ENCODE results near the gene PRICKLE2.

Gene PRICKLE2

DNA sequence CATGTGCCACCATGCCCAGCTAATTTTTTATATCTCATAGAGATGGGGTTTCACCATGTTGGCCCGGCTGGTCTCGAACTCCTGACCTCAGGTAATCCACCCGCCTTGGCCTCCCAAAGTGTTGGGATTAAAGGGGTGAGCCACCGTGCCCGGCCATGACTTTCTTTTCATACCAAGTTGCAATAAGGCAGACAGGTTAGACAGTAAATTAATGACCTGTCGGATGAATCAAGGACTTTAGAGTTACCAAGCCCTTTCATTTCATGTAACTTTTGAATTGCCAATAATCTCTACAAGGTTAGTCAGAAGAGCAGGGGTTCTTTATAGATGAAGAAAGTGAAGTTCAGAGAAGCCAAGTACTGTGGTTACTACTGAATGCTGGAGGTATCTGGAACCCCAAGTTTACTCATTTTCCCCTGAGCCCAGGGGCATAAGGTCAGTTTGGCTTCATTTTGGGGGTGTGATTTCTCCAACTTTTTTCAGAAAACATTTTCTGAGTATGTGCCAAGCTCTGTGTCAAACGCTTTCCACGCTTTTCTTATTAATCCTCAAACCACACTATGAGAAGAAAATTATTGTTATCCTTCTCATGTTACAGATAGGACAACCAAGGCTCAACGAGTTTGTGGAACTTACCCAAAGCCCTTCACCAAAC is 11.9 kb downstream of the PRICKLE2 start:
- no peak overlapping the region for H3K4me3 ChIP-seq (ENCODE audit: low read length)
- no peaks in the 10 kb centered on the region for H3K36me3 ChIP-seq (ENCODE audit: control insufficient read depth, low read length)
- H4K20me1 ChIP-seq (ENCODE audit: control insufficient read depth, insufficient read depth, low read depth, low read length) = no peaks in the 10 kb centered on the region
- H3K79me2 ChIP-seq (ENCODE audit: control insufficient read depth, low read length) = no peaks in the 10 kb centered on the region
- no peaks in the 10 kb centered on the region for H3F3A ChIP-seq (ENCODE audit: control insufficient read depth, insufficient read depth)
- TF ChIP-seq, protein P1, sequence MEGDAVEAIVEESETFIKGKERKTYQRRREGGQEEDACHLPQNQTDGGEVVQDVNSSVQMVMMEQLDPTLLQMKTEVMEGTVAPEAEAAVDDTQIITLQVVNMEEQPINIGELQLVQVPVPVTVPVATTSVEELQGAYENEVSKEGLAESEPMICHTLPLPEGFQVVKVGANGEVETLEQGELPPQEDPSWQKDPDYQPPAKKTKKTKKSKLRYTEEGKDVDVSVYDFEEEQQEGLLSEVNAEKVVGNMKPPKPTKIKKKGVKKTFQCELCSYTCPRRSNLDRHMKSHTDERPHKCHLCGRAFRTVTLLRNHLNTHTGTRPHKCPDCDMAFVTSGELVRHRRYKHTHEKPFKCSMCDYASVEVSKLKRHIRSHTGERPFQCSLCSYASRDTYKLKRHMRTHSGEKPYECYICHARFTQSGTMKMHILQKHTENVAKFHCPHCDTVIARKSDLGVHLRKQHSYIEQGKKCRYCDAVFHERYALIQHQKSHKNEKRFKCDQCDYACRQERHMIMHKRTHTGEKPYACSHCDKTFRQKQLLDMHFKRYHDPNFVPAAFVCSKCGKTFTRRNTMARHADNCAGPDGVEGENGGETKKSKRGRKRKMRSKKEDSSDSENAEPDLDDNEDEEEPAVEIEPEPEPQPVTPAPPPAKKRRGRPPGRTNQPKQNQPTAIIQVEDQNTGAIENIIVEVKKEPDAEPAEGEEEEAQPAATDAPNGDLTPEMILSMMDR (IDR thresholded peaks at IDR 0.05; ENCODE audit: low read depth, low read length, poor library complexity, severe bottlenecking) = no peak
- TF ChIP-seq EZH2phosphoT487 (IDR thresholded peaks at IDR 0.05; ENCODE audit: borderline replicate concordance, low read length) = no peak
- no peaks in the 10 kb centered on the region for H3K27me3 ChIP-seq (ENCODE audit: control insufficient read depth, low read length)
- no peak overlapping the region for H3K4me2 ChIP-seq (ENCODE audit: low read length)
- no peak overlapping the region for H3K27ac ChIP-seq (ENCODE audit: low read depth, low read length)
- no peaks in the 10 kb centered on the region for H3K4me1 ChIP-seq (ENCODE audit: control insufficient read depth, low read length)
- no peaks in the 10 kb centered on the region for H3K9me3 ChIP-seq (ENCODE audit: control insufficient read depth, insufficient read depth, low read length)
- H3K9me2 ChIP-seq (replicated peaks; ENCODE audit: control insufficient read depth, low read length) = no peaks in the 10 kb centered on the region

DNA sequence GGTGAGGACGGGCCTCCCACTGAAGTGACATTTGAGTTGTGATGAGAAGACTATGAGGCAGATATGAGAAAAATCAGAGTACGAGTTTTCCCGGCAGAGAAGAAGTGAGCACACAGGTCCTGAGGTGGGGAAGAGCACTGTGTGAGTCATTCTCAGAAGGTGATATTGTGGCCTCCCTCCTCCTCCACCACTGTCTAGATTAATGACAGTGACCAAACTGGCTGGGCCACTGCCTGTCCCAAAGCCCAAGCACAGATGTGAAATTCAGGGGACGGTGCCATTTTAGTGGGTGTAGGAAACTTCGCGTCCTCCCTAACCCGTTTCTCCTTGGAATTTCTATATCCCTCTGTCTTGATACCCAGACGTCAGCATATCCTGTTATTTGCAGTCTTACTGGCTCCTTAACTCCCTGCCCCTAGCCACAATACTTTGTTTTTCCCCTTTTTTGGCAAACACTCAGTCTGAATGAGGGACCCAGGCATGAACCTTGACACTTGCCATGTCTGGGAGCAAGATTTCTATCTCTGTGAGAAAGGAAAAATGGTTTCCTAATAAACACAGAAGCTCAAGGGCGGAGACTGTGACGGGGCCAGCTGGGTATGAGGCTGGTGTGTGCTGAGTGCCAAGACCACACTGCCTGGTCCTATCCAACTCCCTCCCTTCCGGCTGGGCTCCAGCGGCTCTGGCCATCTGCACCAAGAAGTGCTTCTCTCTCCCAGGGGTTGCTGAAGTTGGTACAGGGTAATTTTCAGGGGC is 15.2 kb downstream of the PRICKLE2 start:
- no peak overlapping the region for H3K4me3 ChIP-seq (ENCODE audit: low read length)
- peaks cover 3% of the 10 kb centered on the region; the same call in 1 of the 2 replicates for H3K27me3 ChIP-seq (ENCODE audit: control insufficient read depth, low read length)
- H3K9me2 ChIP-seq (replicated peaks; ENCODE audit: control insufficient read depth, low read length) = no peaks in the 10 kb centered on the region
- no peaks in the 10 kb centered on the region for H3K36me3 ChIP-seq (ENCODE audit: control insufficient read depth, low read length)
- no peak overlapping the region for H3K4me2 ChIP-seq (ENCODE audit: low read length)
- H3K79me2 ChIP-seq (ENCODE audit: control insufficient read depth, low read length) = no peaks in the 10 kb centered on the region
- no peaks in the 10 kb centered on the region for H3F3A ChIP-seq (ENCODE audit: control insufficient read depth, insufficient read depth)
- no peak overlapping the region for H3K27ac ChIP-seq (ENCODE audit: low read depth, low read length)
- H3K9me3 ChIP-seq (ENCODE audit: control insufficient read depth, insufficient read depth, low read length) = no peaks in the 10 kb centered on the region
- H3K4me1 ChIP-seq (ENCODE audit: control insufficient read depth, low read length) = no peaks in the 10 kb centered on the region
- H4K20me1 ChIP-seq (ENCODE audit: control insufficient read depth, insufficient read depth, low read depth, low read length) = no peaks in the 10 kb centered on the region
- TF ChIP-seq, protein P1 (IDR thresholded peaks at IDR 0.05; ENCODE audit: low read depth, low read length, poor library complexity, severe bottlenecking) = no peak

DNA sequence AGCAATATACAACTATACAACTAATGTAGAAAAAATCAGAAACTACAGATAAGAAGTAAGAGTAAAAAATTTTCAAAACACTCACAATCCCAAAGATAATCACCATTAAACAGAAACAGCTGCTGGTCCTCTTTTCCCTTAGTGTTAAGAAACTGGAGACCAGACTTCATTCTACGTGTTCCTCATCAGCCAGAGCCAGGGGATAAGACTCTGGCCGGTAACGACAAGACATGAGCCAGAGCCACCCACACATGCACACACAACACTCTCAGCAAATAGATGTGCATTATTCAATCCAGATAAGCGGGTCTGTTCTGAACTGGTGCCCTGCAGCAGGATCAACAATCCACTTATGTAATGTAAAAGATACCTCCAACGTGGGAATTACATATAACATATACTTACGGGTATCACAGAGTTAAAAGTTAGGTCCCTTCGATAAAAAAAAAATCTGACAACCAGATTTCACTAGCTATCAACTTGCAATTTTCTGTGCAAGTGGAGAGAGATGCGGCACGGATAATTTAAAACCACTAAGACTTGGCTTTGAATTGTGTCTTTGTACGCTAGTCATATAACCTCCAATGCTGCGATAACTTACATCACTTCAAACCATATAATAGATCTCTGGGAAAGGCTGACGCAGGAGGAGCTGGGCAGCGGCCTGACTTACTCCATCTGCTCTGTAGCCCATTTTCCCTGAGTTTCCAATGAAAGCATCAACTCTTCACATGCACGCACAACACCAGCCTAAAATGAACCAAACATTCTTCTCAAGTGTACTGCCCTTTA is 17.8 kb downstream of the PRICKLE2 start:
- TF ChIP-seq, protein P1 (IDR thresholded peaks at IDR 0.05; ENCODE audit: low read depth, low read length, poor library complexity, severe bottlenecking) = no peak
- no peak for TF ChIP-seq EZH2phosphoT487 (IDR thresholded peaks at IDR 0.05; ENCODE audit: borderline replicate concordance, low read length)
- Histone ChIP-seq H3K9me2 (replicated peaks; ENCODE audit: control insufficient read depth, low read length) (no peaks in the 10 kb centered on the region), H3K4me3 (ENCODE audit: low read length) (no peak overlapping the region), H3K4me1 (ENCODE audit: control insufficient read depth, low read length) (no peaks in the 10 kb centered on the region), H3K27ac (ENCODE audit: low read depth, low read length) (no peak overlapping the region), H4K20me1 (ENCODE audit: control insufficient read depth, insufficient read depth, low read depth, low read length) (no peaks in the 10 kb centered on the region), H3K27me3 (ENCODE audit: control insufficient read depth, low read length) (peaks cover 3% of the 10 kb centered on the region; the same call in 1 of the 2 replicates), H3F3A (ENCODE audit: control insufficient read depth, insufficient read depth) (no peaks in the 10 kb centered on the region), H3K4me2 (ENCODE audit: low read length) (no peak overlapping the region), H3K9me3 (ENCODE audit: control insufficient read depth, insufficient read depth, low read length) (no peaks in the 10 kb centered on the region), H3K79me2 (ENCODE audit: control insufficient read depth, low read length) (no peaks in the 10 kb centered on the region), H3K36me3 (ENCODE audit: control insufficient read depth, low read length) (no peaks in the 10 kb centered on the region)

All from DOHH2 (cell line).